ENCODE results near the gene REEP3.

GRCh38 chr10:63633677-63634487, 112.7 kb downstream of the REEP3 start:
- TF ChIP-seq CTCF (conservative IDR thresholded peaks at IDR 0.05; ENCODE audit: low read length) (peak; percentile 57), EZH2phosphoT487 (IDR thresholded peaks at IDR 0.05; ENCODE audit: borderline replicate concordance) (no peak)

Data from Loucy (cell line).